ENCODE results near the gene MAP3K20.
A peak's percentile ranks its signal among the peaks of the same experiment; 100 is the strongest.
"Not testable (repeated sequence)": the region's sequence is repeated elsewhere in the genome, so short reads cannot be mapped to it uniquely, and the experiment has no call there.

MAP3K20 gene

GRCh38 chr2:173124441-173124840, 48.8 kb downstream of the MAP3K20 start:
- DNase-seq (ENCODE audit: low read depth in 2 of 2): no peak

GRCh38 chr2:173126819-173127218, 51.2 kb downstream of the MAP3K20 start:
- DNase-seq (ENCODE audit: low read depth in 2 of 2): no peak

GRCh38 chr2:173128132-173128531, 52.5 kb downstream of the MAP3K20 start:
- not testable (repeated sequence) for DNase-seq (ENCODE audit: low read depth in 2 of 2)

GRCh38 chr2:173130496-173131465, 55.1 kb downstream of the MAP3K20 start:
- no peak for DNase-seq (ENCODE audit: low read depth in 2 of 2)

- DNase-seq (ENCODE audit: low read depth in 2 of 2): no peak
These were observed 56.9 kb downstream of the MAP3K20 start for GRCh38 chr2:173132531-173132930.

- DNase-seq (ENCODE audit: low read depth in 2 of 2): no peak
These were observed 59.1 kb downstream of the MAP3K20 start for GRCh38 chr2:173134703-173135102.

GRCh38 chr2:173136067-173136466, 60.4 kb downstream of the MAP3K20 start:
- no peak for DNase-seq (ENCODE audit: low read depth in 2 of 2)

- DNase-seq (ENCODE audit: low read depth in 2 of 2): no peak
These were observed 61.0 kb downstream of the MAP3K20 start for GRCh38 chr2:173136599-173136998.

GRCh38 chr2:173137610-173138009, 62.0 kb downstream of the MAP3K20 start:
- no peak for DNase-seq (ENCODE audit: low read depth in 2 of 2)

GRCh38 chr2:173138962-173139361, 63.3 kb downstream of the MAP3K20 start:
- no peak for DNase-seq (ENCODE audit: low read depth in 2 of 2)

GRCh38 chr2:173141666-173142065, 66.0 kb downstream of the MAP3K20 start:
- DNase-seq (ENCODE audit: low read depth in 2 of 2): no peak

- DNase-seq (ENCODE audit: low read depth in 2 of 2): no peak
These were observed 69.8 kb downstream of the MAP3K20 start for GRCh38 chr2:173145454-173145853.

GRCh38 chr2:173146590-173146989, 70.9 kb downstream of the MAP3K20 start:
- no peak for DNase-seq (ENCODE audit: low read depth in 2 of 2)

- no peak for DNase-seq (ENCODE audit: low read depth in 2 of 2)
These were observed 72.9 kb downstream of the MAP3K20 start for GRCh38 chr2:173148520-173148919.

- DNase-seq (ENCODE audit: low read depth in 2 of 2): peak; percentile 5 to 6
These were observed 73.8 kb downstream of the MAP3K20 start for GRCh38 chr2:173149491-173149890.

GRCh38 chr2:173150087-173150486, 74.4 kb downstream of the MAP3K20 start:
- DNase-seq (ENCODE audit: low read depth in 2 of 2): no peak

- no peak for DNase-seq (ENCODE audit: low read depth in 2 of 2)
These were observed 75.3 kb downstream of the MAP3K20 start for GRCh38 chr2:173150963-173151362.

GRCh38 chr2:173151671-173152401, 76.2 kb downstream of the MAP3K20 start:
- no peak for DNase-seq (ENCODE audit: low read depth in 2 of 2)

GRCh38 chr2:173153301-173153885, 77.7 kb downstream of the MAP3K20 start:
- DNase-seq (ENCODE audit: low read depth in 2 of 2): no peak

GRCh38 chr2:173157676-173158293, 82.1 kb downstream of the MAP3K20 start:
- no peak for DNase-seq (ENCODE audit: low read depth in 2 of 2)

GRCh38 chr2:173159791-173160463, 84.3 kb downstream of the MAP3K20 start:
- no peak for DNase-seq (ENCODE audit: low read depth in 2 of 2)

Measured in activated CD4-positive, alpha-beta T cell treated with anti-CD3 and anti-CD28 coated beads for 24 hours (primary cell).